ENCODE measurements around the gene ATP10B.

ATP10B gene

GRCh38 chr5:160767062-160767461 is 84.9 kb downstream of the ATP10B start:
- TF ChIP-seq CTCF (IDR thresholded peaks at IDR 0.05; ENCODE audit: low read depth, low read length), result no peak
- H3K27me3 ChIP-seq (ENCODE audit: insufficient read depth, low read depth, severe bottlenecking), result peaks cover 62% of the 10 kb centered on the region
- DNase-seq, result no peak
- H3K36me3 ChIP-seq, result no peaks in the 10 kb centered on the region
- no peak overlapping the region for H3K4me3 ChIP-seq (ENCODE audit: low read depth, low read length)
- no peak overlapping the region for H3K27ac ChIP-seq
- H3K9me3 ChIP-seq (ENCODE audit: severe bottlenecking), result no peaks in the 10 kb centered on the region

- Histone ChIP-seq H3K4me3 (ENCODE audit: low read depth, low read length) (no peak overlapping the region), H3K36me3 (no peaks in the 10 kb centered on the region), H3K27me3 (ENCODE audit: insufficient read depth, low read depth, severe bottlenecking) (peaks cover 52% of the 10 kb centered on the region), H3K27ac (no peak overlapping the region), H3K9me3 (ENCODE audit: severe bottlenecking) (no peaks in the 10 kb centered on the region)
- DNase-seq, result no peak
- no peak for TF ChIP-seq CTCF (IDR thresholded peaks at IDR 0.05; ENCODE audit: low read depth, low read length)
These were observed 92.0 kb downstream of the ATP10B start for GRCh38 chr5:160760008-160760407.

DNA sequence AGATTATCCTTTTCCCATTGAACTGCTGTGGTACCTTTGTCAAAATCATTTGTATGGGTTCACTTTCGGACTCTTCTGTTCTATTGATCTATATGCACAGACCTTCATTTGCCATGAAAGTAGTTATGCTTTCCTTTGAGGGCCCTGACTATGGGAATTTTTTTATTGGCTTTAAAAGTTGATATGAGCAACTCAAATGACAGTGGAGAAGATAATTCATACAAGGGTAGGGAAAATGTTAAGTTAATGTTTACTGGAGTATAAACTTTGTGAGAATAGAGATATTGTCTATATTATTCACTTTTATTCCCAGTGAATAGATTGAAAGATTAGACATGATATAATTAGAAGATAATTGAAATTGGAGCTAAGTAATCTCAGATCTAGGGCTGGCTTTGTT is 94.8 kb downstream of the ATP10B start:
- DNase-seq, result no peak
- no peaks in the 10 kb centered on the region for H3K9me3 ChIP-seq (ENCODE audit: severe bottlenecking)
- TF ChIP-seq CTCF (IDR thresholded peaks at IDR 0.05; ENCODE audit: low read depth, low read length), result no peak
- H3K36me3 ChIP-seq, result no peaks in the 10 kb centered on the region
- H3K4me3 ChIP-seq (ENCODE audit: low read depth, low read length), result no peak overlapping the region
- H3K27ac ChIP-seq, result no peak overlapping the region
- H3K27me3 ChIP-seq (ENCODE audit: insufficient read depth, low read depth, severe bottlenecking), result peaks cover 60% of the 10 kb centered on the region

- DNase-seq, result no peak
- no peak for TF ChIP-seq CTCF (IDR thresholded peaks at IDR 0.05; ENCODE audit: low read depth, low read length)
- Histone ChIP-seq H3K9me3 (ENCODE audit: severe bottlenecking) (no peaks in the 10 kb centered on the region), H3K27ac (no peak overlapping the region), H3K4me3 (ENCODE audit: low read depth, low read length) (no peak overlapping the region), H3K27me3 (ENCODE audit: insufficient read depth, low read depth, severe bottlenecking) (peaks cover 80% of the 10 kb centered on the region), H3K36me3 (no peaks in the 10 kb centered on the region)
These were observed 100.9 kb downstream of the ATP10B start for GRCh38 chr5:160750938-160751657.

DNA sequence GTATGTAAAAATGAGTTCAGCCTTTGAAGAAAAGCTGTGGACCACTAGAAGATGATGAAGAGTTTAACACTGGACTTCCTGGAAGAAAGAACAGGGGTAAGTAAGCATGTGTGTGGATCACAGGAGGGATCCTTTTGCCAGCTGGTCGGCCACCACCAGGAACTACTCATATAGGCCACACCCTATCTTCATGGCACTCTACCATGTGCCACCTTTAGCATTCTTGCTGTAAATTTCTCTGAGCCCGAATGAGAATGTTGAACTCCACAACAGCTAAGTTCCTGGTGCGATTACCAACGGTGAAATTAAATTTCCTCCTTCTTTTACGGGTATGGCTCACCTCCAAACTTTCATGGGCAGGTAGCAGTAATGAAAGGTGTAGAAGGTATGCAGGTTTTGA is 102.3 kb downstream of the ATP10B start:
- Histone ChIP-seq H3K9me3 (ENCODE audit: severe bottlenecking) (no peaks in the 10 kb centered on the region), H3K27me3 (ENCODE audit: insufficient read depth, low read depth, severe bottlenecking) (peaks cover 81% of the 10 kb centered on the region), H3K27ac (no peak overlapping the region), H3K36me3 (no peaks in the 10 kb centered on the region), H3K4me3 (ENCODE audit: low read depth, low read length) (no peak overlapping the region)
- TF ChIP-seq CTCF (IDR thresholded peaks at IDR 0.05; ENCODE audit: low read depth, low read length), result no peak
- no peak for DNase-seq

DNA sequence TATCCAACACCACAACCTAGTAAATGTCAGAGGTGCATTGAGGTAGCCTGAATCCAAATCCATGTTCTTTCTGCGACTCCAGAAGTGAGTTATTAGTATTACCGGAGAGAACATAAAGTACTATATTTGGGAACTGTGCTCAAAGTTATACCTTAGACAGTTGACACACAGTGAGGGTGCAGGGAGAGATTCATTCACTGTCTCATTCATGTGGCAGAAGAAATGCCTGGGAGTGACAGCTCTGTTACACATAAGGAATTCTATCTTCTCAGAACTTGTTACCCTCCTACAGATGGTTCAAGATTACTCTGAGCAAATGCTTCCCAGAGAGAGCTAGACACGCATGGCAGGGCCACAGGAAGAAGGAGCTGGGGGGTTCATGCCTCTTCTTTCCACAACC is 103.0 kb downstream of the ATP10B start:
- DNase-seq, result no peak
- Histone ChIP-seq H3K27me3 (ENCODE audit: insufficient read depth, low read depth, severe bottlenecking) (peaks cover 81% of the 10 kb centered on the region), H3K9me3 (ENCODE audit: severe bottlenecking) (no peaks in the 10 kb centered on the region), H3K27ac (no peak overlapping the region), H3K4me3 (ENCODE audit: low read depth, low read length) (no peak overlapping the region), H3K36me3 (no peaks in the 10 kb centered on the region)
- TF ChIP-seq CTCF (IDR thresholded peaks at IDR 0.05; ENCODE audit: low read depth, low read length), result no peak

Measured in WERI-Rb-1 (cell line).